Vagina (tissue), 2 donors: ENCODE data around the gene CDH15. TPM values are rescaled to one million over a fixed set of nuclear protein-coding genes. Genes with fewer than 3 reads are reported as not detected.

Experiments used
- DNase-seq, 2 donors: peaks; one replicate each; pipeline ENCODE4 v3.0.0-alpha.2; 2017; ENCODE audit errors: extremely low spot score in 2 of 2
- H3K27ac ChIP-seq: fragments of 200-600 bp; sonication (generic); one replicate; pipeline ENCODE4 v1.5.1; 2019
- H3K27me3 ChIP-seq: fragments of 200-600 bp; sonication (generic); one replicate; pipeline ENCODE4 v1.5.1; 2019
- H3K36me3 ChIP-seq, 2 donors: fragments of 200-600 bp; sonication (generic); one replicate each; pipeline ENCODE4 v1.5.1; 2017 to 2019
- H3K4me1 ChIP-seq: fragments of 200-600 bp; sonication (generic); one replicate; pipeline ENCODE4 v1.5.1; 2019
- H3K4me3 ChIP-seq, 2 donors: fragments of 200-600 bp; sonication (generic); 1 replicate in 1 of 2; 2 replicates in 1 of 2; pipeline ENCODE4 v1.5.1; 2016 to 2019
- H3K9me3 ChIP-seq: fragments of 200-600 bp; sonication (generic); one replicate; pipeline ENCODE4 v1.5.1; 2019
- POLR2A ChIP-seq, 2 donors: fragments of 450-650 bp; IDR thresholded peaks; one replicate each; pipeline ENCODE4 v1.6.1; 2017; ENCODE audit warnings: antibody characterized with exemption in 2 of 2, mild to moderate bottlenecking in 2 of 2, moderate library complexity in 2 of 2
- POLR2AphosphoS5 ChIP-seq, 2 donors: sonication (generic); formaldehyde crosslinking; IDR thresholded peaks; one replicate each; pipeline ENCODE4 v1.9.0; 2017; ENCODE audit warnings: antibody characterized with exemption in 2 of 2, mild to moderate bottlenecking in 2 of 2, low read depth in 1 of 2; ENCODE audit not compliant: insufficient read depth in 1 of 2
- intact Hi-C: fragments of 100-400 bp; cut with DNase I; formaldehyde crosslinking; loops from one replicate; pipeline ENCODE4 v1.15.1; 2023
- total RNA-seq: library from RNA; depleted of rRNA; stranded (reverse); fragments of >200 nt; gene quantifications from one replicate; pipeline ENCODE4 v1.2.3, GENCODE V29; 2016
- TF ChIP-seq, protein P1 (sequence below), 3 experiments: fragments of 450-650 bp in 2 of 3; fragments of 200-600 bp in 1 of 3; sonication (generic) in 1 of 3; IDR thresholded peaks; one replicate each; pipeline ENCODE4 v1.5.1; 2017 to 2019; ENCODE audit warnings: antibody characterized with exemption in 3 of 3, mild to moderate bottlenecking in 2 of 3, moderate library complexity in 2 of 3

The CDH15 gene
- total RNA-seq, 1 donor from 2014 or later, result not detected

DNA sequence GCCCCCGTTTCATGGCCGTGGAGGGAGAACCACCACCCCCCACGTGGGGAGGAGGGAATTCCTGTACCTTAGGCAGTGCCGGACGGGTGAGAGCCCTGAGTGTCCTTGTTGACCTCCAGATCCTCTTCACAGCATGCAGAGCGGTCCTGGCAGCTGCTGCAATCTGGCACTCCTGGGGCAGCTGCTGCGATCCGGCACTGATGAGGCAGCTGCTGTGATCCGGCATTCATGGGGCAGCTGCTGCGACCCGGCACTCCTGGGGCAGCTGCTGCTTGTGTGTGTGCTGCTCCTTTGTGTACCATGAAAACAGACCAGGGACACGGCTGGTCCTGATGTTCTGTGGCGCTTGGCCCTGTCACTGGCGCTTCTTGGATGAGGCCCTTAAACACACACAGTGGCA, 58.7 kb downstream of the CDH15 start:
- Histone ChIP-seq H3K4me3 (no peak overlapping the region), H3K9me3 (no peaks in the 10 kb centered on the region), H3K4me1 (no peaks in the 10 kb centered on the region), H3K27me3 (no peaks in the 10 kb centered on the region), H3K36me3 (peaks cover 0 to 59% of the 10 kb centered on the region in 2 donors), H3K27ac (no peak overlapping the region)
- TF ChIP-seq, protein P1, sequence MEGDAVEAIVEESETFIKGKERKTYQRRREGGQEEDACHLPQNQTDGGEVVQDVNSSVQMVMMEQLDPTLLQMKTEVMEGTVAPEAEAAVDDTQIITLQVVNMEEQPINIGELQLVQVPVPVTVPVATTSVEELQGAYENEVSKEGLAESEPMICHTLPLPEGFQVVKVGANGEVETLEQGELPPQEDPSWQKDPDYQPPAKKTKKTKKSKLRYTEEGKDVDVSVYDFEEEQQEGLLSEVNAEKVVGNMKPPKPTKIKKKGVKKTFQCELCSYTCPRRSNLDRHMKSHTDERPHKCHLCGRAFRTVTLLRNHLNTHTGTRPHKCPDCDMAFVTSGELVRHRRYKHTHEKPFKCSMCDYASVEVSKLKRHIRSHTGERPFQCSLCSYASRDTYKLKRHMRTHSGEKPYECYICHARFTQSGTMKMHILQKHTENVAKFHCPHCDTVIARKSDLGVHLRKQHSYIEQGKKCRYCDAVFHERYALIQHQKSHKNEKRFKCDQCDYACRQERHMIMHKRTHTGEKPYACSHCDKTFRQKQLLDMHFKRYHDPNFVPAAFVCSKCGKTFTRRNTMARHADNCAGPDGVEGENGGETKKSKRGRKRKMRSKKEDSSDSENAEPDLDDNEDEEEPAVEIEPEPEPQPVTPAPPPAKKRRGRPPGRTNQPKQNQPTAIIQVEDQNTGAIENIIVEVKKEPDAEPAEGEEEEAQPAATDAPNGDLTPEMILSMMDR (IDR thresholded peaks at IDR 0.05), result no peak
- no peak for TF ChIP-seq POLR2AphosphoS5 (IDR thresholded peaks at IDR 0.05; ENCODE audit: insufficient read depth in 1 of 2, low read depth in 1 of 2)
- intact Hi-C loops, result no loop called here
- no peak for DNase-seq

DNA sequence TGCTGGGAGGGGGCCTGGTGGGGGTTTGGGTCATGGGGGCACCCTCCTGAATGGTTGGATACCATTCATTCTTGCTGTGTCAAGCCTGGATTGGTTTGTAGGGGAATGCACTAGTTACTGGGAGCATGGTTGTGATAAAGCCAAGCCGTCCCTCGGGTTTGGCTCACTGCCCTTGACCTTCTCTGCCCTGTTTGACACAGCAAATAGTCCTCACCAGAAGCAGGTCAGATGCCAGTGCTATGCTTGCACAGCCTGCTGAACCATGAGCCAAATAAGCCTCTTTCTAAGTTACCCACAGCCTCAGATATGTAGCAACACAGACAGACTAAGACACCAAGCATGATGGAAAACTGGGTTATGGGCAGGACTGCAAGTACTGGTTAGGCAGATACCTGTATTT, 60.6 kb downstream of the CDH15 start:
- no peak for DNase-seq
- Histone ChIP-seq H3K4me1 (no peaks in the 10 kb centered on the region), H3K4me3 (no peak overlapping the region), H3K27ac (no peak overlapping the region), H3K9me3 (no peaks in the 10 kb centered on the region), H3K36me3 (peaks cover 0 to 42% of the 10 kb centered on the region in 2 donors), H3K27me3 (no peaks in the 10 kb centered on the region)
- TF ChIP-seq, protein P1 (IDR thresholded peaks at IDR 0.05), result no peak
- TF ChIP-seq POLR2AphosphoS5 (IDR thresholded peaks at IDR 0.05; ENCODE audit: insufficient read depth in 1 of 2, low read depth in 1 of 2), result no peak
- TF ChIP-seq POLR2A (IDR thresholded peaks at IDR 0.05), result no peak
- intact Hi-C loops, result no loop called here

DNA sequence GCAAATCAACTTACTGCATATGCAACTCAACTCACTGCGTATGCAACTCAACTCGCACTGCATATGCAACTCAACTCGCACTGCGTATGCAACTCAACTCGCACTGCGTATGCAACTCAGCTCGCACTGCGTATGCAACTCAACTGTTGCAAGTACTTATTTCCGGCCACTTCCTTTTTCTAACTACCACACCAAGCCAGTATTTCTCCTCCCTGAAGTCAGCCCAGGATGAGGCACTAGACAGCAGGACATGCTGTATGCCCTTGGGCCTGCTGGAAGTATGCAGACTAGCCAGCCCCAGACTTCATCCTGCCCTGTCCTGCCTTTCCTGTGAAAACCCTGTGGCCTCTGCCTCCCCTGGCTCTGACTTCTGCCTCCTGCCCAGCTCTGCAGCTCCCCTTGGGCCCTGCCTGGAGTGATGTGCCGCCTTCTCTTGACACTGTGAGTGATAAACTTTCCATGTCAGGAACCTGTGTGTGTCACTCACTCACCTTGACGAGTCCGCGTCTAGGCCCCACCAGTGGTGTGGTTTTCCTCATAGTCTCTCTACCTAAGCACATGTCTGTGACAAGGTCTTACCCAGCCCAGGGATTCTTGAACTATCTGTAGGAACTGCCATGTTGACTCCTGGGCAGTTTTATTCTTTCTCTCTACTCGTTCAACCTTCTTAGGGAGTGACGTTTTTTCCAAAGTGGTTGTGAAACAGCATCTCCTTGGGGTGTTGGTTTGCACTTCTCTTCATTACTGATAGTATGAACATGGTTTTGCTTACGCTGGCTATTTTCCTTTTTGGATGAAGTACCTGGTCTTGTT, 62.3 kb downstream of the CDH15 start:
- intact Hi-C loops, result no loop called here
- no peaks in the 10 kb centered on the region for H3K27me3 ChIP-seq

DNA sequence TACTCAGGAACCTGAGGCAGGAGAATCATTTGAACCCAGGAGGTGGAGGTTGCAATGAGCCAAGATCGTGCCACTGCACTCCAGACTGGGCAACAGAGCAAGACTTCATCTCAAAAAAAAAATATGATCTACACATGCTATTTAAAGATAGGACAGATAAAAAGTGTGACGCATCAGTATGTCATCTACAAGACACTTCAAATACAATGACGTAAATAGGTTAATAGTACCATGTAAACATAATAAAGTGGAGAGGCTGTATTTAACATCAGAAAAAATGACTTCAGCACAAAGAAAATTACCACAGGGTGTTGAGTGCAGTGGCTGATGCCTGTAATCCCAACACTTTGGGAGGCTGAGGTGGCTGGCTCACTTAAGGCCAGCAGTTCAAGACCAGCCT, 66.2 kb downstream of the CDH15 start:
- peaks cover 0 to 8% of the 10 kb centered on the region in 2 donors for H3K36me3 ChIP-seq

More for the DNA sequence above, 62.3 kb downstream of the CDH15 start:
- Histone ChIP-seq H3K4me3 (no peak overlapping the region), H3K4me1 (no peaks in the 10 kb centered on the region), H3K9me3 (no peaks in the 10 kb centered on the region), H3K27ac (no peak overlapping the region), H3K36me3 (peaks cover 0 to 31% of the 10 kb centered on the region in 2 donors)
- DNase-seq, result no peak
- TF ChIP-seq POLR2AphosphoS5 (IDR thresholded peaks at IDR 0.05; ENCODE audit: insufficient read depth in 1 of 2, low read depth in 1 of 2) (no peak), POLR2A (IDR thresholded peaks at IDR 0.05) (no peak)
- TF ChIP-seq, protein P1 (IDR thresholded peaks at IDR 0.05), result no peak

More for the DNA sequence above, 66.2 kb downstream of the CDH15 start:
- Histone ChIP-seq H3K9me3 (no peaks in the 10 kb centered on the region), H3K4me1 (peaks cover 13% of the 10 kb centered on the region), H3K4me3 (no peak overlapping the region), H3K27me3 (no peaks in the 10 kb centered on the region), H3K27ac (no peak overlapping the region)
- intact Hi-C loops, result no loop called here
- TF ChIP-seq, protein P1 (IDR thresholded peaks at IDR 0.05), result no peak
- TF ChIP-seq POLR2AphosphoS5 (IDR thresholded peaks at IDR 0.05; ENCODE audit: insufficient read depth in 1 of 2, low read depth in 1 of 2) (no peak), POLR2A (IDR thresholded peaks at IDR 0.05) (no peak)
- no peak for DNase-seq
